ENCODE measurements around the gene TRAPPC2L. TPM values are rescaled to one million over a fixed set of nuclear protein-coding genes. Genes with fewer than 3 reads are reported as not detected.
A peak's percentile ranks its signal among the peaks of the same experiment; 100 is the strongest.

Gene TRAPPC2L
- total RNA-seq, 2 donors from 2014 or later, result 110 TPM

DNA sequence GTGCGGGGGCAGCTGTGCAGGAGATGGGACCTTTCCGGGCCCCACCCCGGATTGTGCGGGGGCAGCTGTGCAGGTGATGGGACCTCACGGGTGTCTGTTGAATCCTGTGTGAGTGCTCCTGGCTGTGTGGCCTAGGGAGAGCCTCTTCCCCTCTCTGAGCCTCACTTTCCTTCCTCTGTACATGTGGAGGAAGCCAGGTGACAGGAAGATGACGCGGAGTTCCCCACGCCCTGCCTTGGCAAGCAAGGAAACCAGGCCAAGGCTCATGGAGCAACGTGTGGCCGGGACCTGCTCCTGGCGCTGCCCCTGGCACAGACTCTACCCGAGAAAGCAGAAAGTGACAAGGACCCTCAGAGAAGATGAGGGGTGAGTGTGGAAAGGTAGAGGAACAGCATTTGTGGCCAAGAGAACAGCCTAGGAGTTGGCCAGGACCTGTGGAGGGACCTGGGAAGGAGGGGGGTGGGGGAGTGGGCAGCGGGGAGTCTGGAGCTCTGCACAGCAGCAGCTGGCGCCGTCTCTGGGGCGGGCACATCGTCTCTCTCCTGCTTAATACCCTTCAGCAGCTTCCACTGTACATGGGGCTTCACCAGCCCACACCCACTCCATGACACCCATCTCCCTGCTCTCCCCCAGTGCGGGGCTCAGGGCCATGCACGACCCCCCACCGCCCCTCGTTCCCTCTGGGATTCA is 47.9 kb downstream of the TRAPPC2L start:
- TF ChIP-seq, protein P1, sequence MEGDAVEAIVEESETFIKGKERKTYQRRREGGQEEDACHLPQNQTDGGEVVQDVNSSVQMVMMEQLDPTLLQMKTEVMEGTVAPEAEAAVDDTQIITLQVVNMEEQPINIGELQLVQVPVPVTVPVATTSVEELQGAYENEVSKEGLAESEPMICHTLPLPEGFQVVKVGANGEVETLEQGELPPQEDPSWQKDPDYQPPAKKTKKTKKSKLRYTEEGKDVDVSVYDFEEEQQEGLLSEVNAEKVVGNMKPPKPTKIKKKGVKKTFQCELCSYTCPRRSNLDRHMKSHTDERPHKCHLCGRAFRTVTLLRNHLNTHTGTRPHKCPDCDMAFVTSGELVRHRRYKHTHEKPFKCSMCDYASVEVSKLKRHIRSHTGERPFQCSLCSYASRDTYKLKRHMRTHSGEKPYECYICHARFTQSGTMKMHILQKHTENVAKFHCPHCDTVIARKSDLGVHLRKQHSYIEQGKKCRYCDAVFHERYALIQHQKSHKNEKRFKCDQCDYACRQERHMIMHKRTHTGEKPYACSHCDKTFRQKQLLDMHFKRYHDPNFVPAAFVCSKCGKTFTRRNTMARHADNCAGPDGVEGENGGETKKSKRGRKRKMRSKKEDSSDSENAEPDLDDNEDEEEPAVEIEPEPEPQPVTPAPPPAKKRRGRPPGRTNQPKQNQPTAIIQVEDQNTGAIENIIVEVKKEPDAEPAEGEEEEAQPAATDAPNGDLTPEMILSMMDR (conservative IDR thresholded peaks at IDR 0.05), result no peak
- no peaks in the 10 kb centered on the region for H3K4me1 ChIP-seq (ENCODE audit: control insufficient read depth, insufficient read depth, low read length)
- 92 to 93% methylated on average over 7 to 21 of the region's 21 CpGs for WGBS, 2 experiments (ENCODE audit: insufficient coverage in 1 of 2, insufficient read length in 1 of 2)
- Mint-ChIP-seq H3K27ac (no peak overlapping the region), H3K36me3 (ENCODE audit: low read depth) (no peaks in the 10 kb centered on the region), H3K4me1 (no peaks in the 10 kb centered on the region), H3K4me3 (no peak overlapping the region), H3K9me3 (no peaks in the 10 kb centered on the region), H3K27me3 (ENCODE audit: insufficient read depth) (no peaks in the 10 kb centered on the region)
- H3K9ac ChIP-seq (ENCODE audit: extremely low read depth, low read length, poor library complexity, severe bottlenecking), result no peak overlapping the region
- no peaks in the 10 kb centered on the region for H3K27me3 ChIP-seq (ENCODE audit: control insufficient read depth, insufficient read depth, low read length, poor library complexity, severe bottlenecking)
- H3K9me3 ChIP-seq (ENCODE audit: control insufficient read depth, low read length), result no peaks in the 10 kb centered on the region
- no peak for DNase-seq
- no peak overlapping the region for H3K4me3 ChIP-seq (ENCODE audit: low read length)
- no peaks in the 10 kb centered on the region for H3K36me3 ChIP-seq (ENCODE audit: control insufficient read depth, insufficient read depth, low read length)
- H3K27ac ChIP-seq (ENCODE audit: low read depth, low read length), result no peak overlapping the region

DNA sequence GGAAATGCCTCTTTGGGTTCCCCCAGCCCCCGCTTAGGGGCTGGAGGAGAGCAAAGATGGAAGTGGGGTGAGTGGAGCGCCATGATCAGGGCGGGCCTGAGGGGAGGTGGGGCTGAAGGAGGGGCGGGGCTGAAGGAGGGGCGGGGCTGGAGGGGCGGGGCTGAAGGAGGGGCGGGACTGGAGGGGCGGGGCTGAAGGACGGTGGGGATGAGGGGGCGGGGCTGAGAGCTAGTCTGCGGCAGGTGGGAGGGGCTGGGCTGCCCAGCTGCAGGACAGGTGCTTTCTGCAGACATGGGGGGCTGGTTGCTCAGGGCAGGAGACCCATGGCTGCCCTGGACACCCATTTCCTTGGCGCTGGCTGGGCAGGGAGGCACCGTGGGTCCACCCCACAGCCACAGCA is 48.6 kb downstream of the TRAPPC2L start:
- H3K36me3 Mint-ChIP-seq (ENCODE audit: low read depth), result no peaks in the 10 kb centered on the region
- WGBS, 2 experiments (ENCODE audit: insufficient coverage in 1 of 2, insufficient read length in 1 of 2), result 57 to 71% methylated on average over 3 to 6 of the region's 13 CpGs
- TF ChIP-seq, protein P1 (conservative IDR thresholded peaks at IDR 0.05), result no peak
- DNase-seq, result peak; percentile 86
- H3K9ac ChIP-seq (ENCODE audit: extremely low read depth, low read length, poor library complexity, severe bottlenecking), result no peak overlapping the region
- H3K9me3 Mint-ChIP-seq, result no peaks in the 10 kb centered on the region
- H3K4me3 Mint-ChIP-seq, result no peak overlapping the region
- no peaks in the 10 kb centered on the region for H3K36me3 ChIP-seq (ENCODE audit: control insufficient read depth, insufficient read depth, low read length)
- H3K4me1 Mint-ChIP-seq, result no peaks in the 10 kb centered on the region
- H3K27me3 ChIP-seq (ENCODE audit: control insufficient read depth, insufficient read depth, low read length, poor library complexity, severe bottlenecking), result no peaks in the 10 kb centered on the region
- no peak overlapping the region for H3K27ac Mint-ChIP-seq
- no peak overlapping the region for H3K4me3 ChIP-seq (ENCODE audit: low read length)
- no peak overlapping the region for H3K27ac ChIP-seq (ENCODE audit: low read depth, low read length)
- no peaks in the 10 kb centered on the region for H3K27me3 Mint-ChIP-seq (ENCODE audit: insufficient read depth)
- H3K4me1 ChIP-seq (ENCODE audit: control insufficient read depth, insufficient read depth, low read length), result no peaks in the 10 kb centered on the region
- no peaks in the 10 kb centered on the region for H3K9me3 ChIP-seq (ENCODE audit: control insufficient read depth, low read length)

- no peak overlapping the region for H3K9ac ChIP-seq (ENCODE audit: extremely low read depth, low read length, poor library complexity, severe bottlenecking)
- no peaks in the 10 kb centered on the region for H3K4me1 ChIP-seq (ENCODE audit: control insufficient read depth, insufficient read depth, low read length)
- no peak overlapping the region for H3K4me3 ChIP-seq (ENCODE audit: low read length)
- no peaks in the 10 kb centered on the region for H3K36me3 ChIP-seq (ENCODE audit: control insufficient read depth, insufficient read depth, low read length)
- WGBS, 2 experiments (ENCODE audit: insufficient coverage in 1 of 2, insufficient read length in 1 of 2), result 84 to 94% methylated on average over 14 to 16 of the region's 16 CpGs
- H3K27me3 ChIP-seq (ENCODE audit: control insufficient read depth, insufficient read depth, low read length, poor library complexity, severe bottlenecking), result no peaks in the 10 kb centered on the region
- Mint-ChIP-seq H3K9me3 (no peaks in the 10 kb centered on the region), H3K27me3 (ENCODE audit: insufficient read depth) (no peaks in the 10 kb centered on the region), H3K4me3 (no peak overlapping the region), H3K36me3 (ENCODE audit: low read depth) (no peaks in the 10 kb centered on the region), H3K27ac (no peak overlapping the region), H3K4me1 (no peaks in the 10 kb centered on the region)
- DNase-seq, result no peak
- H3K9me3 ChIP-seq (ENCODE audit: control insufficient read depth, low read length), result no peaks in the 10 kb centered on the region
- no peak overlapping the region for H3K27ac ChIP-seq (ENCODE audit: low read depth, low read length)
- TF ChIP-seq, protein P1 (conservative IDR thresholded peaks at IDR 0.05), result no peak
Measured at GRCh38 chr16:88906020-88906419, 49.1 kb downstream of the TRAPPC2L start.
